CD8-positive, alpha-beta memory T cell (primary cell): ENCODE measurements around the gene ANOS1. TPM values are rescaled to one million over a fixed set of nuclear protein-coding genes. Genes with fewer than 3 reads are reported as not detected.

Source experiments
- CTCF ChIA-PET: fragments of 350-600 bp; sonication (Branson Sonifier 250); formaldehyde crosslinking; loops from one replicate; lab custom pipeline; 2021; ENCODE audit warnings: antibody characterized with exemption; lab: Charles Lee
- POLR2A ChIA-PET: fragments of 350-600 bp; sonication (Branson Sonifier 250); formaldehyde crosslinking; loops from one replicate; lab custom pipeline; 2021; ENCODE audit warnings: antibody characterized with exemption; lab: Charles Lee
- DNase-seq, 5 donors: peaks; one replicate each; pipeline versions ENCODE4 v3.0.0 to v3.0.0-alpha.2; 2020 to 2022; ENCODE audit warnings: mixed read lengths in 1 of 5
- H3K27ac ChIP-seq: one replicate; pipeline ENCODE4 v1.7.0; 2013; ENCODE audit warnings: low read depth, mild to moderate bottlenecking, low read length, moderate library complexity
- H3K27me3 ChIP-seq: 2 replicates; pipeline ENCODE4 v1.7.0; 2013; ENCODE audit warnings: low read length, mild to moderate bottlenecking; ENCODE audit not compliant: insufficient read depth, poor library complexity, severe bottlenecking
- H3K36me3 ChIP-seq: 2 replicates; pipeline ENCODE4 v1.7.0; 2013; ENCODE audit warnings: mild to moderate bottlenecking, low read length, moderate library complexity; ENCODE audit not compliant: insufficient read depth
- H3K4me1 ChIP-seq: 2 replicates; pipeline ENCODE4 v1.7.0; 2013; ENCODE audit warnings: mild to moderate bottlenecking, low read length, moderate library complexity; ENCODE audit not compliant: insufficient read depth
- H3K4me3 ChIP-seq: 2 replicates; pipeline ENCODE4 v1.7.0; 2013; ENCODE audit warnings: mild to moderate bottlenecking, low read length
- H3K9me3 ChIP-seq: 2 replicates; pipeline ENCODE4 v1.7.0; 2013; ENCODE audit warnings: mild to moderate bottlenecking, low read length
- H3K27ac Mint-ChIP-seq, 8 donors: one replicate each; pipeline ENCODE4 v1.8.0; 2020 to 2021; ENCODE audit warnings: mixed read lengths in 8 of 8, mild to moderate bottlenecking in 6 of 8, inconsistent platforms in 3 of 8, moderate library complexity in 3 of 8
- H3K27me3 Mint-ChIP-seq, 2 donors: one replicate each; pipeline ENCODE4 v1.8.0; 2020 to 2021; ENCODE audit warnings: mixed read lengths in 2 of 2, mild to moderate bottlenecking in 1 of 2, moderate library complexity in 1 of 2
- H3K36me3 Mint-ChIP-seq, 3 donors: one replicate each; pipeline ENCODE4 v1.8.0; 2020 to 2021; ENCODE audit warnings: mixed read lengths in 3 of 3, inconsistent platforms in 1 of 3, mild to moderate bottlenecking in 1 of 3
- H3K4me1 Mint-ChIP-seq, 3 donors: one replicate each; pipeline ENCODE4 v1.8.0; 2020 to 2021; ENCODE audit warnings: mixed read lengths in 3 of 3, inconsistent platforms in 1 of 3, mild to moderate bottlenecking in 1 of 3
- H3K4me3 Mint-ChIP-seq, 7 donors: one replicate each; pipeline ENCODE4 v1.8.0; 2020 to 2021; ENCODE audit warnings: mixed read lengths in 7 of 7, mild to moderate bottlenecking in 6 of 7, moderate library complexity in 4 of 7, inconsistent platforms in 2 of 7
- H3K9me3 Mint-ChIP-seq, 5 donors: one replicate each; pipeline ENCODE4 v1.8.0; 2020 to 2022; ENCODE audit warnings: mixed read lengths in 5 of 5, mild to moderate bottlenecking in 3 of 5, moderate library complexity in 2 of 5, inconsistent platforms in 1 of 5
- polyA plus RNA-seq: library from polyadenylated mRNA; unstranded; fragments of 300-500 nt; fragmentation: Illumina TruSeq; gene quantifications from one replicate; pipeline ENCODE4 v1.2.3, GENCODE V29; 2021
- total RNA-seq, 2 experiments: library from RNA; stranded (reverse); gene quantifications; one replicate each; pipeline ENCODE4 v1.2.3, GENCODE V29; 2021

Gene ANOS1
- total and polyA plus RNA-seq, 3 experiments from 2014 or later, result not detected

- Mint-ChIP-seq H3K36me3 (no peaks in the 10 kb centered on the region), H3K9me3 (peaks cover 0 to 3% (median 0%) of the 10 kb centered on the region in 5 donors), H3K27me3 (peaks cover 0 to 8% of the 10 kb centered on the region in 2 donors), H3K27ac (no peak overlapping the region), H3K4me3 (no peak overlapping the region), H3K4me1 (no peaks in the 10 kb centered on the region)
- ChIA-PET CTCF (no interaction called here), POLR2A (no interaction called here)
- Histone ChIP-seq H3K4me1 (no peaks in the 10 kb centered on the region), H3K9me3 (no peaks in the 10 kb centered on the region), H3K27me3 (no peaks in the 10 kb centered on the region), H3K27ac (no peak overlapping the region), H3K36me3 (no peaks in the 10 kb centered on the region), H3K4me3 (no peak overlapping the region)
- DNase-seq, result no peak
These were observed 58.7 kb downstream of the ANOS1 start for GRCh38 chrX:8673201-8673600.

DNA sequence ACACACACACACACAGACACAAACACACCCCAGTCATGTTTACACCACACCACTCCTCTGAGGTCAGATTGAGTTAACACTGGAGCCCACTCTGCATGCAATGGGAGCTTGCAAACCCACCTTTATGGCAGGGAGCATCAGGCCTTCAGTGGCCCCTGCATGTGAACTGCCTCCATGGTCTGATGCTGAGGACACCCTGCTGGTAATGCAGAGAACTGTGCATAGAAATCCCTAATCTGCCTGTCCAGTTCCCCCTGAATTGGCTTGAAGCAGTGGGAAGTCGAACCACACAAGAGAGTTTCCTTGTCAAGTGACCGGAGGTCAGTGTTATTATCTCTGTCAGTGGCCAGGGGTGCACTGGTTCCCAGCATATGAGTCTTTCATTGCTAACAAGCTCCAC lies 59.8 kb downstream of the ANOS1 start:
- ChIA-PET CTCF (no interaction called here), POLR2A (no interaction called here)
- no peaks in the 10 kb centered on the region for H3K36me3 Mint-ChIP-seq

DNA sequence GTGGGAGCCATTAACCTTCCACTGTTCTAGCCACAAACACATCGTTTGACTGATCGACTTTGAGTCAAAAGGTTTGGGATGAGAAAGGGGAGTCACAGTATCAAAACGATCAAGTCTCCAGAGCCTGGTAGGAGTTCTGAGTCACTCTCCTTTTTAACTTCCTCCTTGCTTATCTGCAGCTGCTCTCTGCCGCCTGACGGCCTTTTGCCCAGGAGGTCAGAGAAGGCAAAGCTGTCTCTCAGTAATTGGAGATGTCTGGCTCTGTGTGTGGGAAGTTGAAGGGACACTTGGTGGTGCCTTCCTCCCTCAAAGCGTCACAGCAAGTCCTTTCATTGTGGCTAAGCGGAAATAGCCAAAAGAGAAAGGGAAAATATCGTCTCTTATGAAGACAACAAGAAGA lies 63.1 kb downstream of the ANOS1 start:
- DNase-seq, result no peak
- POLR2A ChIA-PET, result no interaction called here
- Histone ChIP-seq H3K4me1 (no peaks in the 10 kb centered on the region), H3K9me3 (no peaks in the 10 kb centered on the region), H3K27ac (no peak overlapping the region), H3K4me3 (no peak overlapping the region), H3K36me3 (no peaks in the 10 kb centered on the region), H3K27me3 (no peaks in the 10 kb centered on the region)
- CTCF ChIA-PET, result no interaction called here
- Mint-ChIP-seq H3K27ac (no peak overlapping the region), H3K36me3 (no peaks in the 10 kb centered on the region), H3K9me3 (peaks cover 0 to 3% (median 0%) of the 10 kb centered on the region in 5 donors), H3K4me1 (no peaks in the 10 kb centered on the region), H3K27me3 (peaks cover 0 to 4% of the 10 kb centered on the region in 2 donors), H3K4me3 (no peak overlapping the region)

More for the DNA sequence above, 59.8 kb downstream of the ANOS1 start:
- H3K36me3 ChIP-seq, result no peaks in the 10 kb centered on the region
- H3K4me3 ChIP-seq, result no peak overlapping the region
- no peak overlapping the region for H3K27ac ChIP-seq
- peaks cover 0 to 8% of the 10 kb centered on the region in 2 donors for H3K27me3 Mint-ChIP-seq
- no peaks in the 10 kb centered on the region for H3K9me3 ChIP-seq
- no peaks in the 10 kb centered on the region for H3K4me1 ChIP-seq
- no peak for DNase-seq
- H3K4me1 Mint-ChIP-seq, result no peaks in the 10 kb centered on the region
- H3K4me3 Mint-ChIP-seq, result no peak overlapping the region
- peaks cover 0 to 3% (median 0%) of the 10 kb centered on the region in 5 donors for H3K9me3 Mint-ChIP-seq
- no peaks in the 10 kb centered on the region for H3K27me3 ChIP-seq
- no peak overlapping the region for H3K27ac Mint-ChIP-seq

DNA sequence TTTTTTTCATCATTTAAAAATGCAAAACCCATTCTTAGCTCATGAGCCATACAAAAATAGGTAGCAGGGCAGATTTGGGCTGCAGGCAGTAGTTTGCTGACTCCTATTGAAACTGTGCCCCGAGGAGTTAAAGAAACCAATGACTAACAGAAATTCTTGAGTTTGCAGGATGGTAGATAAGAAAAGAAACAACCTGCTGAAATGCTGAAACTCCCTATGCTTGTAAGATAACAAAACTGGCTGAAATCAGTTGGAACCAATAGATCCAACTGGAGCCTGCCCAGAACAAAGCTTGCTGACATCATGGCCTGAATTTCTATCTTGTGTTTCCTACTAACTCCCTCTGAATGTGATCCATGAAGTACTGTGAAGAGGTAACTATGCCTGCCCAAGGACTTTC lies 68.6 kb downstream of the ANOS1 start:
- peaks cover 0 to 3% (median 2%) of the 10 kb centered on the region in 5 donors for H3K9me3 Mint-ChIP-seq
- no peaks in the 10 kb centered on the region for H3K36me3 Mint-ChIP-seq
- no peaks in the 10 kb centered on the region for H3K9me3 ChIP-seq
- H3K27me3 ChIP-seq, result no peaks in the 10 kb centered on the region
- no peak overlapping the region for H3K27ac ChIP-seq
- H3K4me1 ChIP-seq, result no peaks in the 10 kb centered on the region
- H3K27me3 Mint-ChIP-seq, result peaks cover 0 to 1% of the 10 kb centered on the region in 2 donors
- H3K4me3 Mint-ChIP-seq, result no peak overlapping the region
- POLR2A ChIA-PET, result no interaction called here
- no peaks in the 10 kb centered on the region for H3K4me1 Mint-ChIP-seq
- no peaks in the 10 kb centered on the region for H3K36me3 ChIP-seq
- CTCF ChIA-PET, result no interaction called here
- H3K27ac Mint-ChIP-seq, result no peak overlapping the region
- no peak overlapping the region for H3K4me3 ChIP-seq
- DNase-seq, result no peak

GRCh38 chrX:8657883-8658282 lies 74.1 kb downstream of the ANOS1 start:
- ChIA-PET POLR2A (no interaction called here), CTCF (no interaction called here)
- no peak overlapping the region for H3K27ac ChIP-seq
- H3K4me3 ChIP-seq, result no peak overlapping the region
- H3K9me3 ChIP-seq, result no peaks in the 10 kb centered on the region
- Mint-ChIP-seq H3K27me3 (peaks cover 0 to 3% of the 10 kb centered on the region in 2 donors), H3K4me3 (no peak overlapping the region), H3K36me3 (no peaks in the 10 kb centered on the region), H3K4me1 (no peaks in the 10 kb centered on the region), H3K9me3 (peaks cover 0 to 3% (median 0%) of the 10 kb centered on the region in 5 donors), H3K27ac (no peak overlapping the region)
- DNase-seq, result no peak
- no peaks in the 10 kb centered on the region for H3K27me3 ChIP-seq
- H3K36me3 ChIP-seq, result no peaks in the 10 kb centered on the region
- no peaks in the 10 kb centered on the region for H3K4me1 ChIP-seq

- Histone ChIP-seq H3K27ac (no peak overlapping the region), H3K36me3 (no peaks in the 10 kb centered on the region), H3K4me1 (no peaks in the 10 kb centered on the region), H3K9me3 (no peaks in the 10 kb centered on the region), H3K4me3 (no peak overlapping the region), H3K27me3 (no peaks in the 10 kb centered on the region)
- CTCF ChIA-PET, result no interaction called here
- H3K27ac Mint-ChIP-seq, result no peak overlapping the region
- no peak overlapping the region for H3K4me3 Mint-ChIP-seq
- no peaks in the 10 kb centered on the region for H3K36me3 Mint-ChIP-seq
- no peak for DNase-seq
- no peaks in the 10 kb centered on the region for H3K4me1 Mint-ChIP-seq
- peaks cover 0 to 2% (median 0%) of the 10 kb centered on the region in 5 donors for H3K9me3 Mint-ChIP-seq
- POLR2A ChIA-PET, result no interaction called here
- peaks cover 0 to 2% of the 10 kb centered on the region in 2 donors for H3K27me3 Mint-ChIP-seq
These were observed 78.0 kb downstream of the ANOS1 start for GRCh38 chrX:8653956-8654355.

DNA sequence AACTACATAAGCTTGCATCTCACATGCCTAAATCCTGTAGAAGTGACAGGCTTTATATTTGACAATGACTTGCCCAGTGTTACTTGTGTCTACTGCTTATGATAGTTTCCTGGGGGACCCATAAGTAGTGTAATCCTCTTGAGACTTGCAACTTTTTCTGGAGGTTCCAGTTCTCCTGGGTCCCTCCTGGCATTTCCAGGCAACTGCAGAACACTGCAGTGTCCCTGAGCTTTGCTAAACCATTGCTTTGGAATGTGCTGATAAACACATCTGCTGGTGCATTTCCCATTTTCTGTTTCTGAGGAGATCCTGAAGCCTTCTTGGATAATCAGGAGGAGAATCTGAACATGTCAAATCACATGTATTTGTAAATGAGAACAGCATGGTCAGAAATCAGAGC lies 82.0 kb downstream of the ANOS1 start:
- Histone ChIP-seq H3K27ac (no peak overlapping the region), H3K4me3 (no peak overlapping the region), H3K4me1 (no peaks in the 10 kb centered on the region), H3K9me3 (no peaks in the 10 kb centered on the region), H3K36me3 (no peaks in the 10 kb centered on the region), H3K27me3 (no peaks in the 10 kb centered on the region)
- DNase-seq, result no peak
- Mint-ChIP-seq H3K9me3 (peaks cover 0 to 5% (median 2%) of the 10 kb centered on the region in 5 donors), H3K27me3 (no peaks in the 10 kb centered on the region), H3K27ac (no peak overlapping the region), H3K4me3 (no peak overlapping the region), H3K4me1 (no peaks in the 10 kb centered on the region), H3K36me3 (no peaks in the 10 kb centered on the region)
- ChIA-PET CTCF (no interaction called here), POLR2A (no interaction called here)

DNA sequence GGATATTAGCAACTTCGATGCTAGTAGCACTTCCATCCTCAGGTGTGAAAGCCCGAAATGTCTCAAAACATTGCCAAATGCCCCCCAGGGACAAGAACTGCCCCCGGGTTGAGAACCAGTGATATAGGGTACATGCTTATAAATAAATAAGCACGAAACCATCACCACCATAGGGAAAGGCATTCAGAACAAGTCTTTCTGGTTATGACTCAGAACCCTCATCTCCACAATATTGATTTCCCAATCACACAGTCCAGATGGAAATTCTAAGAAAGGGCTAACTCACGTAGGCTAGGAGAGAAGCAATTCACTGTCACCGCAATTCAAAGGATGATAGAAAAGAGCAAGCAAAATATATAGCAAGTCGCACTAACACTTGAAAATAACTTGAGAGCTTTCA lies 84.8 kb downstream of the ANOS1 start:
- Mint-ChIP-seq H3K9me3 (peaks cover 0 to 11% (median 2%) of the 10 kb centered on the region in 5 donors), H3K36me3 (no peaks in the 10 kb centered on the region)

More for the DNA sequence above, 84.8 kb downstream of the ANOS1 start:
- POLR2A ChIA-PET, result no interaction called here
- H3K27me3 Mint-ChIP-seq, result no peaks in the 10 kb centered on the region
- no peak for DNase-seq
- Histone ChIP-seq H3K4me1 (no peaks in the 10 kb centered on the region), H3K27me3 (no peaks in the 10 kb centered on the region), H3K9me3 (no peaks in the 10 kb centered on the region), H3K27ac (no peak overlapping the region), H3K4me3 (no peak overlapping the region), H3K36me3 (no peaks in the 10 kb centered on the region)
- H3K4me3 Mint-ChIP-seq, result no peak overlapping the region
- no peak overlapping the region for H3K27ac Mint-ChIP-seq
- H3K4me1 Mint-ChIP-seq, result no peaks in the 10 kb centered on the region
- CTCF ChIA-PET, result no interaction called here
